Sciatic nerve (tissue), 2 donors: ENCODE measurements around the gene MAP3K13. TPM values are rescaled to one million over a fixed set of nuclear protein-coding genes. Genes with fewer than 3 reads are reported as not detected.

ENCODE experiments used
- ATAC-seq: fragments of 200-7000 bp; cut with Tn5 transposase; one replicate; pipeline ENCODE4 v1.9.1; 2020; ENCODE audit warnings: mild to moderate bottlenecking, moderate library complexity
- DNase-seq: peaks from one replicate; pipeline ENCODE4 v3.0.0-alpha.2; 2020; ENCODE audit warnings: low spot score
- intact Hi-C: fragments of 100-400 bp; cut with DNase I; formaldehyde crosslinking; loops from one replicate; pipeline ENCODE4 v1.14.2; 2022
- total RNA-seq: library from RNA; stranded (reverse); fragmentation: NEBNext Ultra II Directional; extraction: Animal tissue kit (Norgen Biotek cat#: 25700); gene quantifications from one replicate; pipeline ENCODE4 v1.2.1, GENCODE V29; 2021
- donor health status: DM: no; HTN: no; CAD: no.
- donor health status: DM: no; HTN: no; CAD: no.

The MAP3K13 gene
- total RNA-seq, 1 donor from 2014 or later, result 22.2 TPM

- intact Hi-C loops, result loop anchor here (5.0 kb wide), 1 partner anchor 1216 kb away; no protein-coding TSS in a partner anchor
- ATAC-seq (no peak), DNase-seq (no peak)
Observed at GRCh38 chr3:185488465-185488864, 125.5 kb downstream of the MAP3K13 start.

- no peak for ATAC-seq
- no peak for DNase-seq
- intact Hi-C loops, result loop anchor here (5.0 kb wide), 1 partner anchor 1217 kb away; no protein-coding TSS in a partner anchor
Observed at GRCh38 chr3:185489462-185489861, 126.5 kb downstream of the MAP3K13 start.

DNA sequence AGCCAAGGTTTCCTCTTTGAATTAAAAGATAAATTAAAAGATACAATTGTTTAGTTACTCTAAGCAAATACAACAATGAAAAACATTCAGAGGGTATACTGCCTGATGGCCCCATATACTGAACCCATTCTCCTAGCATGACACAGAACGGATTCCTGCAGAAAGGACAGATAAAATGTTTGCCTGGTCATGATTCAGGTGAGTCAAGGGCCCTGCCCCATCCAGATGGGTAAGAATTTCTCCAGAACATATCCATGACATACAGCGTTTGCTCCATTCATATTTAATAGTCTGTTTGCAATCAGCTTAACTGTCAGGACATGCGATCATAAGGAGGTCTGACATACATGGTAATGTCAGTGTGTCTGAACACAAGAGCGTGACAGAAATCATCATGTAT, 127.3 kb downstream of the MAP3K13 start:
- ATAC-seq (no peak), DNase-seq (no peak)
- intact Hi-C loops, result no loop called here

- intact Hi-C loops, result no loop called here
- peak; percentile 100 for ATAC-seq
Observed at GRCh38 chr3:185498503-185499396, 135.8 kb downstream of the MAP3K13 start, which contains the start of gene TMEM41A. TSS of gene TMEM41A (minus strand) at chr3:185499035. CDS start at chr3:185498961, 74 bp downstream.

GRCh38 chr3:185502987-185503386, 140.1 kb downstream of the MAP3K13 start:
- intact Hi-C loops, result no loop called here
- ATAC-seq, result no peak
- no peak for DNase-seq

More at GRCh38 chr3:185498503-185499396, 135.8 kb downstream of the MAP3K13 start, which contains the start of gene TMEM41A:
- DNase-seq, result peak; percentile 97

DNA sequence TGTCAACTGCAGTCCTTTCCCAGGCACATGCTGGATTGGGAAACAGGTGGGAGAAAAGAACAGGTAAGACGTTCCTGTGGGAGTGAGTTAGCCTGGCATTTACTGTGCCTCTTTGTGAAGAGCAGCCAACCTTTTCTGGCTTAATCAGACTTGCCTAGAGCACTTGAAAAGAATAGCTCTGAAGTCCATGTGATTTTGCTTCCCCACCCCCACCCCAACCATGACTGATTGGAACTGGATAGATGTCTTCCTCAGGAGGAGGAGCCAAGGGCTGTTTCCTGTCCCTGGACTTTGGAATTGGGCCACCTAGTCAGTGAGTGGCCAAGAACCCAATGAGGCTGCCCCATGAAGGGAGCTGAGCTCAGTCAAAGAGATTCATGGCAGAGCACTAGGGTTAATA, 140.6 kb downstream of the MAP3K13 start:
- ATAC-seq, result no peak
- intact Hi-C loops, result no loop called here
- no peak for DNase-seq

DNA sequence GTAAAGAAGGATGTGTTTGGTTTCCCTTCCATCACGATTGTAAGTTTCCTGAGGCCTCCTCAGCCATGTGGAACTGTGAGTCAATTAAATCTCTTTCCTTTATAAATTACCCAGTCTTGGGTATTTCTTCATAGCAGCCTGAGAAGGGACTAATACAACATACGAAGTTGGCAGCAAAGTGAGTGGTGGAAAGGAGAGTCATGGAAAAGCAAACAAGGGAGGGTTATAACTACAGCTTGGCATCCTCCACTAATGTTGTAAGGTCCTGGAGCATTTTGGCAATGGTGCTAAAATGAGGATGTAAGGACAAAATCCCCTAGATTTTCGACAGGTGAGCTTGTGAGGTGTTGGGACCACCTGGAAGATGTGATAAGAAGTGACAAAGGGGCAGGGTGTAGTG, 141.7 kb downstream of the MAP3K13 start:
- intact Hi-C loops, result no loop called here
- DNase-seq (no peak), ATAC-seq (no peak)

DNA sequence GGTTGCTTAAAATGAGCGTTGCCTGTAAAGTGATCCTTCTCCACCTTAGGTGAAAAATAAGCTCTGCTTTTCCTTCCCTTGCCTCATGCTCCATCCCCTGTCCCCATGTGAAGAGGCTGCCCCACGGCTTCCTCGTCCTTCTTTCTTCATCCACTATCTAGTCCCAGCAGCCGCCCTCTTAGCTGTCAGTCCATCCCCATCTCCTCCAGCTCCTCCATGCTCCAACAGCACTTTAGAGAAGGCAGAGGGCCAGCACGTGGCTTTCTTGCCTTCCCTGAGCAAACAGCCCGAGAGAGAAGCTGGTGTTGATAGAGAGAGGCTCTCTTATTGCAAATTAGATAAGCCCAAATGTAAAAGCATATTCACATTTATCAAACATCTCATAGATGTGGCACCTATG, 144.9 kb downstream of the MAP3K13 start:
- intact Hi-C loops, result no loop called here
- no peak for DNase-seq
- no peak for ATAC-seq

- DNase-seq (no peak), ATAC-seq (no peak)
- intact Hi-C loops, result no loop called here
Observed at GRCh38 chr3:185508335-185508991, 145.5 kb downstream of the MAP3K13 start.

- DNase-seq, result no peak
- intact Hi-C loops, result no loop called here
- ATAC-seq, result no peak
Observed at GRCh38 chr3:185511711-185512110, 148.8 kb downstream of the MAP3K13 start.

DNA sequence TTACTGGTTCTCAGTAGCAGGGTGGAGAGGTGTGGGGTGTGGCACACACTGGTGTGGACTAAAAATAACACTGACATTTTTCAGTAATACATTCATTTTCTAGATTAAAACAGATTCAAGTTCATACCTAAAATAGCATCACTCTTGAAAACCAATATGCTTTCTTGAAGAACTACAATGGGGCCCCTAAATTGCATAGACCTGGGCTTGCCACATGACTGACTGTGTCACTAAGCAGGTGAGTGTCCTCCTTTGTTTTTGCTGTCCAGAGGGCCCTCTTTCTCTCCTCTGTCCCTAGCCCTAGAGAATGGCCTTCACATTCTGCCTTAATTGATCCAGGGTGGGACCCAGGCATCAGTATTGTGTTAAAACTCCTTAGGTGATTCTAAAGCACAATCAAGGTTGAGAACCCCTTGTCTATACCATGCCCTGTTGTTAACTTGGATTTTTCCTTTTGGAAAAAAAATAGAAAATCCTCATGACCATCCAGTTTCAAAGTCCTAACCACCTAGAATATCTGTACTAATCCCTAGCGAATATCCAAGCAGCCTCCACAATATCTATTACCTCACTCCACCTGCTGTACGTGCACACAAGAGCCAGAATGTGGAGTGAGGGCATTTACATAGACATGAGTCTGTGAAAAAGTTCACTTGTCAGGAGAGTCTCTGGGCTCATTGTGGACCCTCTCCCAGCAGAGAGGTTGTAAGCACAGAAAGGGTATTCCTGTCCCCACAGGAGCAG, 154.6 kb downstream of the MAP3K13 start:
- intact Hi-C loops, result no loop called here
- ATAC-seq (no peak), DNase-seq (no peak)

DNA sequence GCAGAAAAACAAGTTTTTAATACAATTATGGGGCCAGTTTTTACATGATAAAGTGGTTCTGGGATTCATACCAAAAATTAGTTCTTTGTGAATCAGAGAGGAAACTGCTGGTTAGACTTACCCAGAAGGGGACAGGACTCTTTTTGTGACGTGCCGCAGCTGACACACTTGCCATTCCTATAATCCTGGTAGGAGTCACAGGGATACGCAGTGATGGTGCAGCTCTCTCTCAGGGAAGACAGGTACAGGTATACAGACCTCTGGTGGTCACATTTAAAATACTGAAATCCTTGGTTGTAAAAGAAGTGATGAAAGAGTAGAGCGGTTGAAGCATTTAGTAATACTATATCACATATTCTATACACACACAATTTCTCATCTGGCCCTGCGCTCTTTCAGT, 156.1 kb downstream of the MAP3K13 start:
- DNase-seq (no peak), ATAC-seq (no peak)
- intact Hi-C loops, result no loop called here

GRCh38 chr3:185521349-185522138, 158.6 kb downstream of the MAP3K13 start:
- DNase-seq (no peak), ATAC-seq (no peak)
- intact Hi-C loops, result no loop called here

- intact Hi-C loops, result no loop called here
- DNase-seq (no peak), ATAC-seq (no peak)
Observed at GRCh38 chr3:185526349-185526951, 163.5 kb downstream of the MAP3K13 start.

GRCh38 chr3:185527364-185527763, 164.4 kb downstream of the MAP3K13 start:
- DNase-seq (no peak), ATAC-seq (no peak)
- intact Hi-C loops, result no loop called here

DNA sequence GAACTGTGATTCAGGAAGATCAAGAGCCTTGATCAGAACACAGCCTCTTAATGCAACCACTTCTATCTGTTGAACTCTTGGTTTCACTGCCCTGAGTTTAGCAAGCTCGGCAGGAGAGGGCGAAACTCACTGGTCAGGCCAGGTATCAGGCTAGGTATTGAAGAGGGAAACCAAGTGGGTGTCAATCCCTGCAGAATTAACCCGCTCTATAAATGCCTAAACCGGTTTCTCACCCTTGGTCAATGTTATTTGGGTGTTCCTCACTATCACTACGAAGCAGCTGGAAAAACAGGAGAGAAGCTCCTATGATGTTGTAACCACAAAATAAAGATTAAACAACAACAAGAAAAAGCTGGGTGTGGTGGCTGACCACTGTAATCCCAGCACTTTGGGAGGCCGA, 165.6 kb downstream of the MAP3K13 start:
- intact Hi-C loops, result no loop called here
- DNase-seq (no peak), ATAC-seq (no peak)

- no peak for ATAC-seq
- no peak for DNase-seq
- intact Hi-C loops, result no loop called here
Observed at GRCh38 chr3:185530856-185531255, 167.9 kb downstream of the MAP3K13 start.

GRCh38 chr3:185532901-185533300, 170.0 kb downstream of the MAP3K13 start:
- no peak for DNase-seq
- ATAC-seq, result no peak
- intact Hi-C loops, result no loop called here
